Upper lobe of left lung (tissue), 6 donors: Measurements from ENCODE around the gene ITPKB. TPM values are rescaled to one million over a fixed set of nuclear protein-coding genes. Genes with fewer than 3 reads are reported as not detected.

Experiments used
- ATAC-seq, 2 donors: fragments of 200-7000 bp; cut with Tn5 transposase; one replicate each; pipeline ENCODE4 v1.9.1; 2022; ENCODE audit warnings: mild to moderate bottlenecking in 2 of 2, moderate library complexity in 2 of 2; ENCODE audit not compliant: low FRiP score in 2 of 2
- DNase-seq, 2 donors: peaks; one replicate each; pipeline ENCODE4 v3.0.0-alpha.2; 2019 to 2020
- H3K27ac ChIP-seq, 4 donors: fragments of 200-600 bp; sonication (generic); one replicate each; pipeline ENCODE4 v1.5.1; 2016 to 2019
- H3K27me3 ChIP-seq, 4 donors: fragments of 200-600 bp; sonication (generic); one replicate each; pipeline ENCODE4 v1.5.1; 2017 to 2019
- H3K36me3 ChIP-seq, 4 donors: fragments of 200-600 bp; sonication (generic); one replicate each; pipeline ENCODE4 v1.5.1; 2016 to 2019
- H3K4me1 ChIP-seq, 4 donors: fragments of 200-600 bp; sonication (generic); one replicate each; pipeline ENCODE4 v1.5.1; 2018 to 2019
- H3K4me3 ChIP-seq, 4 donors: fragments of 200-600 bp; sonication (generic); one replicate each; pipeline ENCODE4 v1.5.1; 2017 to 2019; ENCODE audit warnings: mild to moderate bottlenecking in 2 of 4, moderate library complexity in 1 of 4
- H3K9me3 ChIP-seq, 4 donors: fragments of 200-600 bp; sonication (generic); one replicate each; pipeline ENCODE4 v1.5.1; 2018 to 2019
- EP300 ChIP-seq, 4 donors: sonication (generic); formaldehyde crosslinking; IDR thresholded peaks; one replicate each; pipeline ENCODE4 v1.5.1; 2017; ENCODE audit warnings: antibody characterized with exemption in 4 of 4, control low read depth in 2 of 4
- POLR2A ChIP-seq, 4 donors: fragments of 450-650 bp; IDR thresholded peaks; one replicate each; pipeline ENCODE4 v1.5.1; 2016 to 2017; ENCODE audit warnings: antibody characterized with exemption in 4 of 4, mild to moderate bottlenecking in 2 of 4
- POLR2AphosphoS5 ChIP-seq, 2 donors: sonication (generic); formaldehyde crosslinking; IDR thresholded peaks; one replicate each; pipeline ENCODE4 v1.5.1; 2017; ENCODE audit warnings: antibody characterized with exemption in 2 of 2
- WGBS, 2 donors: methylation state at CpG; one replicate each; pipeline ENCODE4 v1.1.5; 2017 to 2018; 5-methylcytosine and 5-hydroxymethylcytosine counted together
- total RNA-seq, 6 donors: library from RNA; depleted of rRNA in 4 of 6; stranded (reverse); fragments of >200 nt in 4 of 6; gene quantifications; one replicate each; pipeline versions ENCODE4 v1.1.0 to v1.2.1, GENCODE V29; 2016 to 2021
- TF ChIP-seq, protein P1 (sequence below), 6 experiments: fragments of 450-650 bp in 4 of 6; fragments of 200-600 bp in 2 of 6; sonication (generic) in 2 of 6; IDR thresholded peaks; one replicate each; pipeline ENCODE4 v1.5.1; 2016 to 2019; ENCODE audit warnings: antibody characterized with exemption in 6 of 6
- donor health status: DM: no; HTN: no; CAD: no; lungs with moderate emphysema.
- donor health status: DM: no; HTN: yes; CAD: no; lungs with severe emphysema.

ITPKB gene
- total RNA-seq, 6 donors from 2014 or later: 19.8 to 62.9 (median 45.8) TPM

DNA sequence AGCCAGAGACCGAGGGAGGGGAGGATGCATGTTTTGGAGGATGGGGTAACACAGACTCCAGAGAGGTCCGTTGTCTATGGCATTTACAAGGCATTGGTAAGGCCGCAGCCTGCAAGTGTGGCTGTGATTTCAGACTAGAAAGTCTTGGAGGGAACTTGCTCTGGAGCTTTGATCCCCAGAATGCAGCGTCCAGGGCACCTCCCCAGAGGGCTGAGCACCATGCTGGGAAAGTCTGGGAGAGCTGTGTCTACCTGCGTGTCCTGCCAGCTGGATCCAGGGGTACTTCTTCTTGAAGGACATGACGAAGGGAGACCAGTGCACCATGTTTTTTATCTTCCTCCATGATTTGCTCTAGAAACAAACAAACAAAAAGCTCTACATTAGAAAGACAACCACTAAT lies 90.7 kb downstream of the ITPKB start:
- Histone ChIP-seq H3K4me1 (peaks cover 24 to 36% (median 29%) of the 10 kb centered on the region in 4 donors), H3K36me3 (peaks cover 8 to 50% (median 28%) of the 10 kb centered on the region in 4 donors), H3K27ac (peak overlapping the region in 1 of 4 donors; percentile 13), H3K4me3 (no peak overlapping the region), H3K9me3 (no peaks in the 10 kb centered on the region), H3K27me3 (no peaks in the 10 kb centered on the region)
- DNase-seq (no peak), ATAC-seq (no peak)
- TF ChIP-seq, protein P1, sequence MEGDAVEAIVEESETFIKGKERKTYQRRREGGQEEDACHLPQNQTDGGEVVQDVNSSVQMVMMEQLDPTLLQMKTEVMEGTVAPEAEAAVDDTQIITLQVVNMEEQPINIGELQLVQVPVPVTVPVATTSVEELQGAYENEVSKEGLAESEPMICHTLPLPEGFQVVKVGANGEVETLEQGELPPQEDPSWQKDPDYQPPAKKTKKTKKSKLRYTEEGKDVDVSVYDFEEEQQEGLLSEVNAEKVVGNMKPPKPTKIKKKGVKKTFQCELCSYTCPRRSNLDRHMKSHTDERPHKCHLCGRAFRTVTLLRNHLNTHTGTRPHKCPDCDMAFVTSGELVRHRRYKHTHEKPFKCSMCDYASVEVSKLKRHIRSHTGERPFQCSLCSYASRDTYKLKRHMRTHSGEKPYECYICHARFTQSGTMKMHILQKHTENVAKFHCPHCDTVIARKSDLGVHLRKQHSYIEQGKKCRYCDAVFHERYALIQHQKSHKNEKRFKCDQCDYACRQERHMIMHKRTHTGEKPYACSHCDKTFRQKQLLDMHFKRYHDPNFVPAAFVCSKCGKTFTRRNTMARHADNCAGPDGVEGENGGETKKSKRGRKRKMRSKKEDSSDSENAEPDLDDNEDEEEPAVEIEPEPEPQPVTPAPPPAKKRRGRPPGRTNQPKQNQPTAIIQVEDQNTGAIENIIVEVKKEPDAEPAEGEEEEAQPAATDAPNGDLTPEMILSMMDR (IDR thresholded peaks at IDR 0.05): no peak
- TF ChIP-seq POLR2A (IDR thresholded peaks at IDR 0.05): no peak
- no peak for TF ChIP-seq POLR2AphosphoS5 (IDR thresholded peaks at IDR 0.05)
- no peak for TF ChIP-seq EP300 (IDR thresholded peaks at IDR 0.05)
- 97% methylated on average over 5 to 6 of the region's 6 CpGs for WGBS, 2 donors

DNA sequence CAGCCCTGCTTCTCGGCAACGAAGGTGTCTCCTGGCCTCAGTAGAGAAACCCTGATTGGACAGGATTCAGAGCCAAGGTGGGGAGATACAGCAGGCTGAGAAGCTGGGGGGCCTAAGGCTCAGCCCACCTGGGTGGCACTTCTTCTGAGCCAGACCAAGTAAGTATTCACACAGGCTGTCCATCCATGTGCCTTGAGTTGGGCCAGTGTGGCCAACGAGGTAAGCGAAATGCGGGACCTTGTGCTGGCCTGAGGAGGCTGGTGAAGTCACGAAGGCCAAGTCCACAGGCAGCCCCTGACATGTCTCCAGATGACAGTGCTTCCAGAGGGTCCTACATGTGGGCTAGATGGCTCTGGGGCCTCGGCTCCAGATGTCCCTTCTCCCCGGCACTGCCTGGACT lies 91.4 kb downstream of the ITPKB start:
- ATAC-seq: no peak
- no peak overlapping the region for H3K4me3 ChIP-seq
- H3K9me3 ChIP-seq: no peaks in the 10 kb centered on the region
- TF ChIP-seq, protein P1 (IDR thresholded peaks at IDR 0.05): no peak
- TF ChIP-seq EP300 (IDR thresholded peaks at IDR 0.05) (no peak), POLR2AphosphoS5 (IDR thresholded peaks at IDR 0.05) (no peak), POLR2A (IDR thresholded peaks at IDR 0.05) (no peak)
- H3K36me3 ChIP-seq: peaks cover 8 to 50% (median 28%) of the 10 kb centered on the region in 4 donors
- H3K4me1 ChIP-seq: peaks cover 25 to 38% (median 27%) of the 10 kb centered on the region in 4 donors
- H3K27ac ChIP-seq: no peak overlapping the region
- no peak for DNase-seq
- H3K27me3 ChIP-seq: no peaks in the 10 kb centered on the region
- WGBS, 2 donors: 91 to 100% methylated on average over 4 to 7 of the region's 8 CpGs

DNA sequence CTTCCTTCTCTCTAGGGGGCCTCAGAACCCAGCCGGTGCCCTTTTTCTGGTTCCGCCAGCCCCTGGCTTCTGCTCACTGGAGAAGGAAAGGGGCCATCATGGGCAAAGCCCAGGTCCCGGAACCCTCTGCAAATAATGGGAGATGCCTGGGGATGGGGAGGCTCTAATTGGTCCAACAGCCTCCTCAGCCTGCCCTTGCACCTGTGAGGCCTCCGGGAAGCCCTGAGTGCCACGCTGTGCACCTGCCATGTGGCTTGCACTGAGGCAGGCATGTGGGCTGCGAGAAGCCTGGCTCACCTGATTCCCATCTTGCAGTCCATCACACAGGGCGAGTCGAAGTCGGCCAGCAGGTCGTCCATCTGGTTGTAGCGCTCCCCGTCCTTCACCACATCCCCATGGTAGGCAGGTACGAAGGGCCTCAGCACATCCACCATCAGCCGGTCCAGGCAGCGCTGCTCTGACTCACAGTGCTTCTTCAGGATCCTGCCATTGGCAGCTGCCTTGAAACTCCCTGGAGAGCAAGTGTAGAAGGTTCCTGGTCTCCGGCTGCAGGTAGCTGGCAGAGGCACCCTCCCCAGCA lies 92.1 kb downstream of the ITPKB start:
- H3K4me1 ChIP-seq: peaks cover 24 to 38% (median 27%) of the 10 kb centered on the region in 4 donors
- 95 to 96% methylated on average over 12 to 15 of the region's 16 CpGs for WGBS, 2 donors

DNA sequence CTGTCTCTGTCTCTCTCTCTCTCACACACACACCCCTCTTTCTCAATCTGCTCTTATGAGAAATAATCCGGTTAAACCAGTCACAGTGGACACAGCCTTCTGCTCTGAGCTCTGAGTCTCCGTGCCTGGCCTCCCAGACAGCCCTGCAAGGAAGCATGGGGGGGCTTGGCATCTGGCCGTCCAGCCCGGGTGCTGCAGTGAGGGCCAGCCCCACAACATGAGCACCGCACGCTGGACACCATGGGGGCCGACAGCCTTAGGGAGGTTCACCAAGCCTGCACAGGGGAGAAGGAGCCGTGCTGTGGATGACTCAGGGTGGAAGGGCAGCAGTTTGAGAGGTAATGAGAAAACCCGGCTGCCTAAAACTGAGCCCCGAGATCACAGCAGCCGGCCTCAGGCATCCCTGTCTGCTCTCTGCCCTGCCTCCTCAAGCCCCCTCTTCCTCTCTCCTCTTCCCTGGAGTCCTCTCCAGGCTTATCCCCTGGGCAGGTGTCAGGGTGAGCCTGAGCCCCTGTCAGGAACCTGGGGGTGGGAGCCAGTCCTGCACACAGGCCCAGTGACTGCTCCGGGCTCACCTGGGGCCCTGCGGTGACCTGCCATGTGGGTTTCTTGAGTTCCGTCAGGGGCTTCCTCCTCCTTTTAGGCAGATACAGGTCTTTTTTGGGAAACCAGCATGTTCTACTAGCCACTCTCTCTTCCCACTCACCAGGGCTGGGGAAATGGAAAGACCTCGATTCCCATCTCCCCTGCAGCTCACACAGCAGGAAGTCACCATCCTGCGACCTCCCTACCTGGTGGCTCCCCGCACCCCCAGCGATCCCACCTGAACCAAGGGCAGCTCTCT lies 92.8 kb downstream of the ITPKB start:
- Histone ChIP-seq H3K9me3 (no peaks in the 10 kb centered on the region), H3K27me3 (no peaks in the 10 kb centered on the region), H3K36me3 (peaks cover 8 to 64% (median 37%) of the 10 kb centered on the region in 4 donors), H3K4me1 (peaks cover 24 to 36% (median 27%) of the 10 kb centered on the region in 4 donors), H3K27ac (no peak overlapping the region), H3K4me3 (no peak overlapping the region)
- TF ChIP-seq POLR2AphosphoS5 (IDR thresholded peaks at IDR 0.05) (no peak), POLR2A (IDR thresholded peaks at IDR 0.05) (no peak), EP300 (IDR thresholded peaks at IDR 0.05) (no peak)
- TF ChIP-seq, protein P1 (IDR thresholded peaks at IDR 0.05): no peak
- 77 to 89% methylated on average over 11 to 18 of the region's 18 CpGs for WGBS, 2 donors
- no peak for DNase-seq
- no peak for ATAC-seq

More for the DNA sequence above, 92.1 kb downstream of the ITPKB start:
- no peak overlapping the region for H3K4me3 ChIP-seq
- no peaks in the 10 kb centered on the region for H3K27me3 ChIP-seq
- TF ChIP-seq EP300 (IDR thresholded peaks at IDR 0.05) (no peak), POLR2A (IDR thresholded peaks at IDR 0.05) (no peak), POLR2AphosphoS5 (IDR thresholded peaks at IDR 0.05) (no peak)
- TF ChIP-seq, protein P1 (IDR thresholded peaks at IDR 0.05): no peak
- no peak overlapping the region for H3K27ac ChIP-seq
- no peak for ATAC-seq
- DNase-seq: no peak
- peaks cover 8 to 57% (median 30%) of the 10 kb centered on the region in 4 donors for H3K36me3 ChIP-seq
- no peaks in the 10 kb centered on the region for H3K9me3 ChIP-seq
